GM19023 (cell line): ENCODE measurements around the gene AHSG.
"Not testable (repeated sequence)": the region's sequence is repeated elsewhere in the genome, so short reads cannot be mapped to it uniquely, and the experiment has no call there.

Source experiments
- ATAC-seq: cut with Tn5 transposase; IDR thresholded peaks from one replicate; pipeline ENCODE4 v1.9.1; 2021; ENCODE audit warnings: mild to moderate bottlenecking, moderate library complexity; ENCODE audit not compliant: unreplicated experiment

Gene AHSG, protein sequence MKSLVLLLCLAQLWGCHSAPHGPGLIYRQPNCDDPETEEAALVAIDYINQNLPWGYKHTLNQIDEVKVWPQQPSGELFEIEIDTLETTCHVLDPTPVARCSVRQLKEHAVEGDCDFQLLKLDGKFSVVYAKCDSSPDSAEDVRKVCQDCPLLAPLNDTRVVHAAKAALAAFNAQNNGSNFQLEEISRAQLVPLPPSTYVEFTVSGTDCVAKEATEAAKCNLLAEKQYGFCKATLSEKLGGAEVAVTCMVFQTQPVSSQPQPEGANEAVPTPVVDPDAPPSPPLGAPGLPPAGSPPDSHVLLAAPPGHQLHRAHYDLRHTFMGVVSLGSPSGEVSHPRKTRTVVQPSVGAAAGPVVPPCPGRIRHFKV

GRCh38 chr3:186612721-186613636 lies at the start of gene AHSG:
Gene AHSG, plus strand, starts transcription at chr3:186613060. Its CDS starts 82 bp downstream, at chr3:186613142.
- ATAC-seq: no peak

- ATAC-seq: no peak
Measured at GRCh38 chr3:186564586-186564985, 48.3 kb upstream of the AHSG start.

GRCh38 chr3:186566772-186567071 lies 46.1 kb upstream of the AHSG start:
- no peak for ATAC-seq

DNA sequence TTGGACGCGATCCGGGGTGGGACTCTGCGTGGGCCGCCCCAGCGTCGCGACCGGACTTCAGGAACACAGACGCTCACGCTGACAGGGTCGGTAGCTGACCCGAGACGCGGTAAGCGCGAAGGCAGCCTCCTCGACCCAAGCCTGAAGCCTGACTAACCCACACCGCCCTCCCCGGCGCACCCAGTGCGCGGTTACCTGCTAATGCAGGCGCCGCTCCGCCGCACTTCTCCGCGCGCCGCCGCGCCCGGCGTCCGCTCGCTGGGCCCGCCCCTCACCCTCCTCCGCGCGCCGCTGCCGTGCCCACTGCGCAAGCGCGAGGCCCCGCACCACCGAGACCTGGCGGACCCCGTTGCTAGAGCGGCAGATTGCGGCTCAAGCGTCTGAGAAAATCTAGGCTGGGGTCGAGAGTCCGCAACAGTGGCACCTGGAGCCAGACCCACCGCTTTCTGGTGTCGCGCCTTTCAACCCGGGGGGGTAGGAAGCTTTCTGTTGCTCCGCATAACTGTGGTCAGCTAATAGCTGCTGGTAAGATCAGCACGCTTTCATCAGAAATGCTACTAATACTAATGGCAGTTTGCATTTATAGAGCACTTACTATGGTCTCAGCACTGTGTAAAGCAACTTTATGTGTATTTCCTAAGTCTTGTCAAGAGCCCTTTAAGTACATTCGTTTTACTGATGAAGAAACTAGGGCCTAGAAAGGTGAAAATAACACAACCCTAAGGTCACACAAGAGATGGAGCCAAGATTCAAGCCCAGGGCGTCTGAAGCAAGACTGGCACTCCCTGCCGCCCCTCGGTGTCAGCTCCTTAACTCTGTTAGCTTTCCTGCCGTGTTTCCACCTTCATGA lies 45.6 kb upstream of the AHSG start, which contains the start of gene TBCCD1:
Gene TBCCD1, minus strand, starts transcription at position 268 of the 850 bp plus-strand sequence. CDS start 3,010 bp downstream, outside the sequence.
- peak; percentile 45 for ATAC-seq

DNA sequence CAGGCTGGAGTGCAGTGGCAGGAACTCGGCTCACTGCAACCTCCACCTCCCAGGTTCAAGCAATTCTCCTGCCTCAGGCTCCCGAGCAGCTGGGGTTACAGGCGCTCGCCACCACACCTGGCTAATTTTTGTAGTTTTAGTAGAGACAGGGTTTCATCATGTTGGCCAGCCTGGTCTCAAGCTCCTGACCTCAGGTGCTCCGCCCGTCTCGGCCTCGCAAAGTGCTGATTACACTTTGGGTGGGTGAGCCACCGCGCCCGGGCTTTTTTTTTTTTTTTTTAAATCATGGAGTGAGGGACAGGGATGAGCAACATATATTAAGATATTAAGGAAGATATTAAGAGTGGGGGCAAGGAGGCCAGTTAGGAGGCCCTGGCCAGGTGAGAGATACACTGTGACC lies 43.5 kb upstream of the AHSG start:
- not testable (repeated sequence) for ATAC-seq

- no peak for ATAC-seq
Measured at GRCh38 chr3:186569779-186570095, 43.1 kb upstream of the AHSG start.

- peak; percentile 86 for ATAC-seq
Measured at GRCh38 chr3:186570096-186570940, 42.5 kb upstream of the AHSG start, which contains the start of gene DNAJB11. Gene DNAJB11, plus strand, starts transcription at chr3:186570720. Its CDS starts 178 bp downstream, at chr3:186570898.

- no peak for ATAC-seq
Measured at GRCh38 chr3:186570941-186571643, 41.8 kb upstream of the AHSG start.

- no peak for ATAC-seq
Measured at GRCh38 chr3:186571644-186572013, 41.2 kb upstream of the AHSG start.

GRCh38 chr3:186577521-186577920 lies 35.3 kb upstream of the AHSG start:
- ATAC-seq: no peak

- no peak for ATAC-seq
Measured at GRCh38 chr3:186580785-186581184, 32.1 kb upstream of the AHSG start.

GRCh38 chr3:186582541-186582940 lies 30.3 kb upstream of the AHSG start:
- no peak for ATAC-seq

DNA sequence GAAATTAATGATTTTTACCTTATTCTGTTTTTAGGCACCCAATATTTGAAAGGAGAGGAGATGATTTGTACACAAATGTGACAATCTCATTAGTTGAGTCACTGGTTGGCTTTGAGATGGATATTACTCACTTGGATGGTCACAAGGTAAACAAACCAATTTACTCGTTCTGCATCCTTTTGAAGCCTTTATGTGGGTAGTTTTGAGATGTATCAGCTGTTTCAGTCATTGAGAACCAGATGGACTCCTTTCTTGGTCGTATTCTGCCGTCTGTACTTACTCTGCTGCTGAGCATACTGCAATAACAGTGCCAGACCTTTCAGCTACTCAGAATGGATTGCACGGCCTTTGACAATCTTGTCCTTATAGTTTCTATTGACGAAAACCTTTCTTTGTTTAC lies 29.0 kb upstream of the AHSG start:
- no peak for ATAC-seq

DNA sequence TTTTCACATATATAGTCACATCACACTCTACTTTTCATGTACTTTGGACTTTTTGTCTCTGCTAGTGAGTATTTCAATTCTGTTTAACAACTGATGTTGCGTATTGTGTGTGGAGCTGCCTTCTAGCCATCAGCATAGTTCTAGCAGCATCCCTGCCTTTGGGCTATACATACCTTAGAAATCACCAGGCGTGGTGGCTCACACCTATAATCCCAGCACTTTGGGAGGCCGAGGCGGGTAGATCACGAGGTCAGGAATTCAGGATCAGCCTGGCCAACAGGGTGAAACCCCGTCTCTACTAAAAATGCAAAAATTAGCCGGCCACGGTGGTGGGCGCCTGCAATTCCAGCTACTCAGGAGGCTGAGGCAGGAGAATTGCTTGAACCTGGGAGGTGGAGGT lies 26.6 kb upstream of the AHSG start:
- ATAC-seq: not testable (repeated sequence)

DNA sequence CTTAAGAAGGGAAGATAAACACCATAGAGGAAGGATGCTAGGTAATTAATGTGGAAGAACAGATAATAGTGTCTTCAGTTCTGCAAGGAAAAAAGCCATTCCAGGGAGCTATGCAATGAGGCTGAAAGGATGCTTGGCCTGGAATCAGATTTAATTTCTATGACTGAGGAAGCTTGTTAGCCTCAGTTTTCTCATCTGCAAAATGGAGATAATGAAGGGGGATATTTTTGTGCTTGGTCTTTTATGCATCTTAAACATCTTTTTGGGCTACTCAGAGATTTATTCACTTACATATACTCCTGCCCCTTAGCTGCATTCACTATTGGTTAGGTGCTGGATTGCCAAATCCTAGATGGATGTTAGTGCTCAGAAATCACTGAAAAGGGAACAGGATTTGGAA lies 25.7 kb upstream of the AHSG start:
- no peak for ATAC-seq

- no peak for ATAC-seq
Measured at GRCh38 chr3:186588632-186589031, 24.2 kb upstream of the AHSG start.

GRCh38 chr3:186589121-186589520 lies 23.7 kb upstream of the AHSG start:
- ATAC-seq: no peak

GRCh38 chr3:186589856-186590579 lies 22.8 kb upstream of the AHSG start:
- no peak for ATAC-seq
